ENCODE results near the gene FOXC1. TPM values are rescaled to one million over a fixed set of nuclear protein-coding genes. Genes with fewer than 3 reads are reported as not detected.

FOXC1 gene
- total RNA-seq = 1 to 10 TPM in 5 of 6 donors, under 1 TPM in 1; 0.22 to 5.5 (median 2.2) TPM

DNA sequence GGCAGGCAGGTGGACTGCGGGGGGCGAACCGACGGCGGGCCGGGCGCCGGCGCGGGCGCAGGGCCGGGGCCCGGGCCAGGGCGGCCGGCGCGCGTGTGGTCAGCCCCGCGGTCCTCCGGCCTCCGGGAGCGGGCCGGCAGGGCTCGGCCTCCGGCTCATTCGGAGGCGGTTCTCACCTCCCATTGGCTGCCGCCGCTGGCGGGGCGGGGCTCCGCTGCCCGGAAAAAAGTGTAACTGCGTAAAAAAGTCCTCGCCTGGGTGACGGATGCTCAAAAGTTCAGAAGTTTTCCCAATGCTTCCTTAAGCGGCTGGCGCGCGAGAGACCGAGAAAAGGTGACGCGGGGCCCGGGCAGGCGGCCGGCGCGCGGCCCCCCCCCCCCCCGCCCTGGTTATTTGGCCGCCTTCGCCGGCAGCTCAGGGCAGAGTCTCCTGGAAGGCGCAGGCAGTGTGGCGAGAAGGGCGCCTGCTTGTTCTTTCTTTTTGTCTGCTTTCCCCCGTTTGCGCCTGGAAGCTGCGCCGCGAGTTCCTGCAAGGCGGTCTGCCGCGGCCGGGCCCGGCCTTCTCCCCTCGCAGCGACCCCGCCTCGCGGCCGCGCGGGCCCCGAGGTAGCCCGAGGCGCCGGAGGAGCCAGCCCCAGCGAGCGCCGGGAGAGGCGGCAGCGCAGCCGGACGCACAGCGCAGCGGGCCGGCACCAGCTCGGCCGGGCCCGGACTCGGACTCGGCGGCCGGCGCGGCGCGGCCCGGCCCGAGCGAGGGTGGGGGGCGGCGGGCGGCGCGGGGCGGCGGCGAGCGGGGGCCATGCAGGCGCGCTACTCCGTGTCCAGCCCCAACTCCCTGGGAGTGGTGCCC lies at the start of gene FOXC1:
TSS of gene FOXC1 (plus strand) at position 268 of the 849 bp plus-strand sequence. CDS start at position 799, 531 bp downstream.
- ATAC-seq (ENCODE audit: low FRiP score in 2 of 2) (peak; percentile 85 to 90), DNase-seq (peak; percentile 72 to 97)
- Histone ChIP-seq H3K4me1 (peaks cover 51 to 88% (median 65%) of the 10 kb centered on the region in 4 donors), H3K27ac (peak within 1 kb of the TSS; percentile 46 to 82 (median 58)), H3K4me3 (peak within 1 kb of the TSS; percentile 45 to 65 (median 58)), H3K36me3 (no peaks in the 10 kb centered on the region), H3K9me3 (no peaks in the 10 kb centered on the region), H3K27me3 (peaks cover 0 to 89% (median 65%) of the 10 kb centered on the region in 4 donors)
- WGBS, 2 donors = 0 to 3% methylated on average over 8 to 29 of the region's 115 CpGs
- TF ChIP-seq EP300 (IDR thresholded peaks at IDR 0.05) (no peak), POLR2AphosphoS5 (IDR thresholded peaks at IDR 0.05) (peak in 1 of 2 donors; percentile 30), POLR2A (IDR thresholded peaks at IDR 0.05) (peak in 1 of 4 donors; percentile 19)
- TF ChIP-seq, protein P1, sequence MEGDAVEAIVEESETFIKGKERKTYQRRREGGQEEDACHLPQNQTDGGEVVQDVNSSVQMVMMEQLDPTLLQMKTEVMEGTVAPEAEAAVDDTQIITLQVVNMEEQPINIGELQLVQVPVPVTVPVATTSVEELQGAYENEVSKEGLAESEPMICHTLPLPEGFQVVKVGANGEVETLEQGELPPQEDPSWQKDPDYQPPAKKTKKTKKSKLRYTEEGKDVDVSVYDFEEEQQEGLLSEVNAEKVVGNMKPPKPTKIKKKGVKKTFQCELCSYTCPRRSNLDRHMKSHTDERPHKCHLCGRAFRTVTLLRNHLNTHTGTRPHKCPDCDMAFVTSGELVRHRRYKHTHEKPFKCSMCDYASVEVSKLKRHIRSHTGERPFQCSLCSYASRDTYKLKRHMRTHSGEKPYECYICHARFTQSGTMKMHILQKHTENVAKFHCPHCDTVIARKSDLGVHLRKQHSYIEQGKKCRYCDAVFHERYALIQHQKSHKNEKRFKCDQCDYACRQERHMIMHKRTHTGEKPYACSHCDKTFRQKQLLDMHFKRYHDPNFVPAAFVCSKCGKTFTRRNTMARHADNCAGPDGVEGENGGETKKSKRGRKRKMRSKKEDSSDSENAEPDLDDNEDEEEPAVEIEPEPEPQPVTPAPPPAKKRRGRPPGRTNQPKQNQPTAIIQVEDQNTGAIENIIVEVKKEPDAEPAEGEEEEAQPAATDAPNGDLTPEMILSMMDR (IDR thresholded peaks at IDR 0.05) = no peak

- WGBS, 2 donors = 75 to 82% methylated on average over 4 of the region's 4 CpGs
- DNase-seq (no peak), ATAC-seq (ENCODE audit: low FRiP score in 2 of 2) (no peak)
- peaks cover 0 to 2% (median 0%) of the 10 kb centered on the region in 4 donors for H3K4me1 ChIP-seq
- H3K9me3 ChIP-seq = no peaks in the 10 kb centered on the region
- H3K27ac ChIP-seq = no peak overlapping the region
- H3K4me3 ChIP-seq = no peak overlapping the region
- TF ChIP-seq POLR2A (IDR thresholded peaks at IDR 0.05) (no peak), POLR2AphosphoS5 (IDR thresholded peaks at IDR 0.05) (no peak), EP300 (IDR thresholded peaks at IDR 0.05) (no peak)
- TF ChIP-seq, protein P1 (IDR thresholded peaks at IDR 0.05) = no peak
- no peaks in the 10 kb centered on the region for H3K27me3 ChIP-seq
- H3K36me3 ChIP-seq = no peaks in the 10 kb centered on the region
These were observed 49.2 kb upstream of the FOXC1 start for GRCh38 chr6:1560281-1561058.

DNA sequence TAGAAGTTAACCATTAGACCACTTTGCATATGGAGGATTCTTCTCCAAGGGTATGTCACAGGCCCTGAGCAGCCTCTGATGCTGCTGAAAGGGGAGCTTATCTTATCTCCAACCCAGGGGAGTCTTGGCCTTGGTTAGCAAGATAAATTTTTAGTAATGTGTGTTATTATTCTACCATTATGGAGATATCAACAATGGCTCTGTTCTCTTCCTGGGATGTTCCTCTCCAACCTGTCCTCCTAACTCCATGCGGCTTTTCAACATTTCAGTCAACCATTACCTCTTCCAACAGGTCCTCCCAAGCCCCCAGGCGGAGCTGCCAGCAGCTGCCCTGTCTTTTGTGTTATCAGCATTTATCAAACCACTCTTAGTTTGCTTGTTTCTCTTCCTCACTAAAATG lies 48.4 kb upstream of the FOXC1 start:
- Histone ChIP-seq H3K4me1 (no peaks in the 10 kb centered on the region), H3K9me3 (no peaks in the 10 kb centered on the region), H3K36me3 (no peaks in the 10 kb centered on the region), H3K27me3 (no peaks in the 10 kb centered on the region), H3K4me3 (no peak overlapping the region), H3K27ac (no peak overlapping the region)
- no peak for ATAC-seq (ENCODE audit: low FRiP score in 2 of 2)
- 73 to 74% methylated on average over 2 of the region's 2 CpGs for WGBS, 2 donors
- TF ChIP-seq, protein P1 (IDR thresholded peaks at IDR 0.05) = no peak
- TF ChIP-seq POLR2AphosphoS5 (IDR thresholded peaks at IDR 0.05) (no peak), EP300 (IDR thresholded peaks at IDR 0.05) (no peak), POLR2A (IDR thresholded peaks at IDR 0.05) (no peak)
- no peak for DNase-seq

GRCh38 chr6:1562171-1562955 lies 47.4 kb upstream of the FOXC1 start:
- DNase-seq (no peak), ATAC-seq (ENCODE audit: low FRiP score in 2 of 2) (no peak)
- H3K9me3 ChIP-seq = no peaks in the 10 kb centered on the region
- no peak overlapping the region for H3K27ac ChIP-seq
- 88 to 93% methylated on average over 4 of the region's 4 CpGs for WGBS, 2 donors
- H3K4me3 ChIP-seq = no peak overlapping the region
- TF ChIP-seq POLR2A (IDR thresholded peaks at IDR 0.05) (no peak), POLR2AphosphoS5 (IDR thresholded peaks at IDR 0.05) (no peak), EP300 (IDR thresholded peaks at IDR 0.05) (no peak)
- TF ChIP-seq, protein P1 (IDR thresholded peaks at IDR 0.05) = no peak
- H3K4me1 ChIP-seq = no peaks in the 10 kb centered on the region
- no peaks in the 10 kb centered on the region for H3K27me3 ChIP-seq
- no peaks in the 10 kb centered on the region for H3K36me3 ChIP-seq
